Effector CD4-positive, alpha-beta T cell (primary cell): ENCODE results near the gene GRIK1.

Source experiments
- DNase-seq: peaks from one replicate; pipeline ENCODE4 v3.0.0-alpha.2; 2020

GRIK1 gene

DNA sequence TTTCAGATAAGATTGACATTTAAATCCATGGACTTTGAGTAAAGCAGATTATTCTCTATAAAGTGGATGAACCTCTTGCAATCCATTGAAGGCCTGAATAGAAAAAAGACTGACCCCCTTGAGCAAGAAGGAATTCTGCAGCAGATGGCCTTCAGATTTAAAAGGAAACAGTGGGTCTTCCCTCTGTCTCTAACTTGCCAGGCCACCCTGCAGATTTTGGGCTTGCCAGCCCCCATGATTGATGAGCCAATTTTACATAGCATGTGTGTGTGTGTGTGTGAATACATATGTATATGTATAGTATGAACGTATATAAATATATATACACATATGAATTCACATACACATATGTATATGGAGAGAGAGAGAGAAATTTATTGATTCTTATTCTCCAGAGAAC is 113.4 kb downstream of the GRIK1 start:
- DNase-seq = no peak

DNA sequence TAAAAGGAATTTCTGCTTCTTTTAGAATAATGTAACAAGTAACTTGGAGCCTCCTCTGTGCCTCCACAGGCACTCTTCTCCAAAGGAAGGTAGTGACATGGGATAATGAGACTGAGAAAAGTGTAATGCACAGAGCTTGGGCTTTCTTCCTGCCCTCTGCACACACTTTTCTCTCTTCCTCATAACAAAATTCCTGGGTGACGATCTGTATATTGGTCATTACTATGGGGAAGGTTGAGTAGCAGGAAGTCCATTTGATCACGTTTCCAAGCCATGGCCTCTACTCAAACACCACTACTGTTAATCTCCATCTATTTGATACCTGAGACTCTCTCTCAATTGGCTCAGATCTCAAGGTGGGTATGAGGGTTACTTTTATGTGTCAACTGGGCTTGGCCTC is 113.9 kb downstream of the GRIK1 start:
- DNase-seq = no peak

DNA sequence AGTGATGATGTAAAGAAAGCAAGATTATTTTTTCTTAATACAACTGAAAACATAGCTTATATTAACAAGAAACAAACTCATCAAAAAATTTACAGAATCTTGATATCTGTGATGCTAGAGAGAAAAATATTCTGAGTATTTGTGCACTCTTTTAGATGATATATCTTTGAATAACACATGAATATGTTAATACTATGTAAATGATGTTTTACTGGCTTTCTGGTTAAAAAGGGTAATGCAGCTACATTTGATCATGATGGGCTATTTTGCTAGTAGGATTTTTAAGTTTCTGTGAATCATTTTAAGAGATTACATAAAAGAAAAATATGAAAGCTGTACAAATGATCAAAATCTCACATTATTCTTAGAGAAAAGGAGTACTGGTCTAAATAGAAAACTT is 114.5 kb downstream of the GRIK1 start:
- DNase-seq = no peak

GRCh38 chr21:29822064-29822463 is 117.7 kb downstream of the GRIK1 start:
- no peak for DNase-seq

DNA sequence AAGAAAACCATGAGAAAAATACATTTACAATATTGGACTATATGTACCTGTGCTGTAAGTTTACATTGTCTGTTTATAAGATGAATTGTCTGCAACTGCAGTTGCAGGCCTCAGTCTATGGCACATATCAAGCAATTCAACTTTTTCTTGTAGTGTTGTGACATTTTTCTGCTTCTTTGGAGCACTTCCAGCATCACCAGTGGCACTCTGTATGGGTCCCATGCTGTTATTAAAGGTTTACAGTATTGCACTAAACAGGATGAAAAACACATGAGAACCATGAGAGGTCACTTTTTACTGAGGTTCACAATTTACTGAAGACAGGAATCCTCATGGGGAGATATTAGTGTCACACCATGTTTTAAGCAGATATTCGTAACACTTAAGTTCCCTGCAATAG is 118.6 kb downstream of the GRIK1 start:
- DNase-seq = no peak

DNA sequence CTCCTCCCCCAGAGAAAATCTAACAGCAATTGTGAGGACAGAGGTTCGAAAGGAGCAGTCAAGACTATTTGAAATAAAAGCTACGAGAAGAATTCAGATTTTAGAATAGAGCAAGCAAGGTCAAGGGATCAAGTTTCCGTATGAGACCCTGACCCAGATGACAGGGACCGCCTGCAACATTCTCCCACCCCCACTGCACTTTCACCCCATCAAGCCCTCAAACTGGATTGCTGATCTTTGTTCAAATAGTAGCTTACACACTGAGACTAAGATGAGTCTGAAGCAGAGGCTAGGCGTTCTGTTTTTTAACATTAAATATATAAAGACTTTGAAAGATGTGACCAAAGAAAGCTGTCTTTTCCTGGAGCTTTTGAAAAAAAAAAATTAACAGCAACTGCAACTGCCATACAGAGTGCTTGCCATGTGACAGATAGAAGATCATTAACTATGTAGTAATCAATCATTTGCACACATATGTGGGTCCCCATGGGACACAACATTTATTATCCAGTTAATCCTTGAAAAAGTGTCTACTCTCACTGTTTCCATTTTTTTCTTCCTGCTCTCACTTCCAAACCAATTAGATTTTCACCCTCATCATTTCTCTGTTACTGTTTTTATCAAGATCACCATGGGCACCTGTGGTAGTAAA is 120.0 kb downstream of the GRIK1 start:
- no peak for DNase-seq

DNA sequence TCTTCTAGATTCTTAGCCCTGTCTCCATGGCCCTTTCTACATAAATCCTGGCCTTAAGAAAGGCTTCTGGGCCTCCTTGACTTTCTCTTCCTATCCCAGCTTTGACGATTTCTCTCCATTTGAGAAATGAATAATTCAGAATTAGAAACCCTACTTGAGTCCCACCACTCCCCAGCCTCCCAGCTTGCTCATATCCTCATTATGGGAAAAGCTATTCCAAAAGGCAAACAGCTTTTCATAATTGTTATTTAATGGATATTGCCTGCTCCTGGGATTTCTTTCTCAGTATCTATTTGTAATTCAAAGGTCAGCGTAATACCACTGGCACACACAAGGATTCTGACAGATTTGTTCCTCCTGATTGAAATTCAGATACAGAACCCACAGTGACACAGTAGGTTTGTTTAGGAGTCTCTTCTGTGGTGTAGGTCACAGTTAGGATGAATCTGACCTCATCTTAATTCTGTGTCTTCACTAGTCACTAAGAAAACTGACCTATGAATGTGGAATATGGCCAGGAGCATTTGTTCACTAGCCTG is 121.3 kb downstream of the GRIK1 start:
- no peak for DNase-seq

DNA sequence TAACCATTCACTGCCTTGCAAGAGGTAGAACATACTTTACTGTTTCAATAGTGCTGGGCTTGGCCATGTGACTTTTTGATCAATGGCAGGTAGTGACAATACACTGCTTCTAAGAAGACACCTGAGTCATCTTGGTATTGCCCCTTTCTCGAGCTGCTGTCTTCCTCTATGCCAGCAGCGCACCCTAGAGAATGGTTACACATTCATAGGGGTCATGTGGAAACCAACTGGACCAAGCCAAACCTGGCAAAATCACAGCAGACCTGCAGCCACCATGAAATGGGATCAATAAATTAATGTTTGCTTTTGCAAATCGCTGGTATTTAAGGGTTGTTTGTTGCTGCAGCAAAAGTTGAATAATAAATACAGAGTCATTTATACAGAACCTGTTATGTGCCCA is 122.3 kb downstream of the GRIK1 start:
- no peak for DNase-seq

DNA sequence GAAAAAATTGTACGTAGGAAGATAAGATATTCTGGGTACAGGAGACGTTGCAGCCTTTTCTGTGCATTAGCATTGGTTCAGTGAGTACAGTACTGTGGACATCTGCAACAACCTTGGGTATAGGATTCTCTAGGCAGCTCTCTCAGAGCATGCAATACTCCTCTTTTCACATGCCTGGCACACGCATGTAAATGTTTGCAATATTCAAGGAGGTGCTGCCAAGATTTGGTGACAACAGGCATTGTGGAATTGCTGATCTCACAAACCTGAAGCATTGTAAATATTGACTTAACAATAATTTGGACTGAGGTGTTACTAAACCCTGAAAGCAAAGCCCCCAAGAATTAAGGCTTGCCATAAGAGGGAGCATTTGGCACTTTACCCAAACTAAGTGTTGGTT is 126.8 kb downstream of the GRIK1 start:
- DNase-seq = no peak

- DNase-seq = no peak
Observed at GRCh38 chr21:29810871-29811270, 128.9 kb downstream of the GRIK1 start.

DNA sequence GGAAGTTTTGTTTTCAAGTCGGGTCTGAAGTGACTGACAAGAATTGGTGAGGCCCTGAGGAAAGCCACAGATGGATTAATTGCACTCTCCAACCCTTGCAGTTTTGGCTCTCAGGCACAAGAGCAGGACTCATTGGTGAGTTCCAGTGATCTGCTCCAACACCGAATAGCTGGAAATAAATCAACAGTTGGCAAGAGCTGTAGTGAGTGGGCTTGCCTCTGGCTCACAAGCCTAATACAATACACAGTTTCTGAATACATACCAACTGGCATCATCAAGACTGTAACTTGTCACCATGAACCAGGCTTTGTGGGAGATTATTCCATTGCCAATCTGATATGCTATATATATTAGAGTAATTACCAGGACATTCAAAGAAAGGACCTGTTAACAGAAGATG is 131.6 kb downstream of the GRIK1 start:
- DNase-seq = no peak

DNA sequence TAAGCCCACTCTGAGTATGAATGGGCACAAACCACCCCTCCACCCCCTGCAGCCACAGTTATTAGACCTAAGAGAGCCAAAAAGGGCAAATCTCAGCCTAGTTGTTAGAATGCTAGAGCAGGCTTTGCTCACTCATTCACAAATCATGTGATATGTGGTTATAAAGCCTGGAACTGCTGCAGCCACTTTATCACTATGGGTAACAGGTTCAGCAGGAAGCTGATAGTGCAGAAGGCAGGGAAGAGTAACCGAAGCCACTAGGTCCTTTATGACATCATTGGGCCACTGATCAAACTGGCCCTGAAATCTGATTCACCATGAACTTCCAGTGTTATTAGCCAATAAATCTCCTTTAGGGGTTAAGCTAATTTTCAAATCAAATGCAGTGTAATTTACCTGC is 134.7 kb downstream of the GRIK1 start:
- no peak for DNase-seq

GRCh38 chr21:29803191-29803590 is 136.6 kb downstream of the GRIK1 start:
- no peak for DNase-seq

- no peak for DNase-seq
Observed at GRCh38 chr21:29801122-29801521, 138.7 kb downstream of the GRIK1 start.

- DNase-seq = no peak
Observed at GRCh38 chr21:29800056-29800455, 139.7 kb downstream of the GRIK1 start.

- no peak for DNase-seq
Observed at GRCh38 chr21:29798840-29799239, 141.0 kb downstream of the GRIK1 start.

DNA sequence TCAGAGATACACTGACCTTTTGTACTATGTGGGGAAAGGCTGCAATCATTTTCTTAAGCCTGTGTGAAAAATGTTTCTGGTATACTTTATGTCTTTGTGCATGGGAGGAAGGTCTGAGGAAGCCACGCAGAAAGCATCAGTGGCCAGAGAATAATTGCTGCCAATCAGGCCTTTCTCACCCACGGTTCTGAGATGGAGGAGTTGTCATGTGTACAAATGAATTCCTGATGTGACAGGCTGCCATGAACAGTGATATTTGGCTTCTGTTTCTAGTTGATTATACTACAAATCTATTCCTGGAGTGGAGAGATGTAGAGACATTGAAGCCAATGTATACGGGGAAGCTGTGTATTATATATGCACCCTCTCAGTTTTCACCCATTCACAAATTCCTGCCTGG is 142.6 kb downstream of the GRIK1 start:
- no peak for DNase-seq

- no peak for DNase-seq
Observed at GRCh38 chr21:29793712-29794111, 146.1 kb downstream of the GRIK1 start.

GRCh38 chr21:29789393-29789792 is 150.4 kb downstream of the GRIK1 start:
- no peak for DNase-seq

- DNase-seq = no peak
Observed at GRCh38 chr21:29788752-29789151, 151.0 kb downstream of the GRIK1 start.

- DNase-seq = no peak
Observed at GRCh38 chr21:29787361-29787909, 152.4 kb downstream of the GRIK1 start.

GRCh38 chr21:29786496-29787360 is 153.1 kb downstream of the GRIK1 start:
- no peak for DNase-seq

GRCh38 chr21:29777160-29777559 is 162.6 kb downstream of the GRIK1 start:
- no peak for DNase-seq

- no peak for DNase-seq
Observed at GRCh38 chr21:29775462-29775861, 164.3 kb downstream of the GRIK1 start.
